CD4-positive, alpha-beta T cell treated with Interleukin-15 for 4 hours (primary cell): ENCODE measurements around the gene ZNF219.
"Not testable (repeated sequence)": the region's sequence is repeated elsewhere in the genome, so short reads cannot be mapped to it uniquely, and the experiment has no call there.

Experiments
- DNase-seq: peaks from one replicate; pipeline ENCODE4 v3.0.0-alpha.2; 2020; ENCODE audit warnings: low spot score

The ZNF219 gene

DNA sequence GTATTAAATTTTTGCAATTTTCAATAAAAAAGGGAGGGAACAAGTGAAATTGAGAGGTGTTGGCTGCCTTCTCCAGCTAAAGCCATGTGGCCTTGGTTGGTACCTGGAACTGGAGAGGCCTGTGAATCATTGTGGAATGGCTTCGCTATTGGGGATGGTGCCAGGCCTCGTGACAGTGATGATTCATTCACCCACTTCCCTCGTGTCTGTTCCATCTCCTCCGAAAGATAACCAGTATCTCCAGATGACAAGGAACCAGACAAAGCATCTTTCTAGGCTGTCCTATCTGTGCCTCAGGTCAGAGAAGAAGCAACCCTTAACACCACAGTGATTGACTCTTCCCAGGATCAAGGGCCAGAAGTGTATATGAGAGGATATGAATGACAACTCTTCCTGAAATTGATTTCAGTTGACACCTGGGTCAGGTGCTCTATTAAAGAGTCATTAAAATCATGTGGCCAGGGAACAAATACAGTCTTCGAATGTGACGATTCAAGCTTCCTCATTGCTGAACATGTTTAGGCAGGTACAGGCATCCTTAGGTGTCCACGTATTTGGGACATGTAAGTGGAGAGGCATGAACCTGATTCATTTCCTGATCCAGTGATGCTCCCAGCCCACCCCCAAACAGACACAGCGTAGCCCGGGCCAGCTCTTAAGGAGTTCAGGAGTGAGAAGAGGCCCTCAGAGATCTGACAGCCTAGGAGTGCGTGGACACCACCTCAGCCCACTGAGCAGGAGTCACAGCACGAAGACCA is 56.6 kb downstream of the ZNF219 start, which contains the start of gene RNASE7:
Gene RNASE7, plus strand, starts transcription at position 687 of the 758 bp plus-strand sequence. CDS start 631 bp downstream, outside the sequence.
- no peak for DNase-seq

DNA sequence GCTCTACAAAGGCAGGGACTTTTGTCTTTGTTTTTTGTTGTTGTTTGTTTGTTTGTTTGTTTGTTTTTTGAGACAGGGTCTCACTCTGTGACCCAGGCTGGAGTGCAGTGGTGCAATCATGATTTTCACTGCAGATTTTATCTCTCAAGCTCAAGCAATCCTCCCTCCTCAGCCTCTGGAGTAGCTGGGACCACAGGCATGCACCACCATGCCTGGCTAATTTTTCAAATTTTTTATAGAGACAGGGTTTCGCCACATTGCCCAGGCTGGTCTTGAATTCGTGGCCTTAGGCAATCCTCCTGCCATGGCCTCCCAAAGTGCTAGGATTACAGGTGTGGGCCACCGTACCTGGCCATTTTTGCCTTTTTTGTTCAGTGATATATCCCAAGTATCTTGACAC is 57.5 kb downstream of the ZNF219 start:
- DNase-seq, result not testable (repeated sequence)

DNA sequence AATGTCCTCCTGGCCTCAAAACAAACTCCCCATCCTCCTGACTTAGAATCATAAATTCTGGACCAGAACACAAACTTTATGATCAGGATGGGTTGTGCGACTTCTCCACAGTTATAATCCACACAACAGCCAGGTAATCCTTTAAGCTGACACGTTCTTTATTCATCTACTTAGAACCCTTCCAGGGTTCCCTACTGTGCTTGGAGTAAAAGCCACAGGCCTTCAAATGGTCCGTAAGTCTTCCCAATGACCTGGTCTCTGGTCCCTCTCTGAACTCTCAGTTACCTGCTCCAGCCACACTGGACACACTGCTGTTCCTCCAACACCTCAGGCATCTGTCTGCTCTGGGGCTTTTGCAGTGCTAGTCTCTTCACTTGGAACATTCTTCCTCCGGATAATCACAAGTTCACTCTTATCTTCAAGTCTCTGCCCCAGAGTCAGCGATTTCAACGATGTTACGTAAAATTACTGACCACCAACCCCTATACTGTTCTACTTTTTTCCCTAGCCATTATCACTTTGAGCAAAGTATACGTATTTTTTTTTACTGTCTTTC is 58.0 kb downstream of the ZNF219 start:
- DNase-seq, result no peak
